H9 (cell line): ENCODE measurements around the gene SMARCD3. TPM values are rescaled to one million over a fixed set of nuclear protein-coding genes. Genes with fewer than 3 reads are reported as not detected.

Experiments used
- DNase-seq: peaks from one replicate; pipeline ENCODE4 v3.0.0-alpha.2; 2017
- H2AFZ ChIP-seq: one replicate; pipeline ENCODE4 v1.6.1; 2013; ENCODE audit warnings: mild to moderate bottlenecking, low read length, control low read depth, moderate library complexity
- H2AK5ac ChIP-seq: 2 replicates; pipeline ENCODE4 v1.6.1; 2013; ENCODE audit warnings: low read length, control low read depth, mixed read lengths; ENCODE audit not compliant: insufficient read length
- H2BK120ac ChIP-seq: one replicate; pipeline ENCODE4 v1.6.1; 2013; ENCODE audit warnings: low read depth, mild to moderate bottlenecking, low read length, control low read depth, inconsistent platforms; ENCODE audit not compliant: poor library complexity, severe bottlenecking
- H2BK12ac ChIP-seq: 2 replicates; pipeline ENCODE4 v1.6.1; 2013; ENCODE audit warnings: low read length, control low read depth, mixed read lengths, low read depth; ENCODE audit not compliant: insufficient read length
- H2BK15ac ChIP-seq: 2 replicates; pipeline ENCODE4 v1.6.1; 2013; ENCODE audit warnings: low read depth, low read length, control low read depth
- H2BK20ac ChIP-seq: one replicate; pipeline ENCODE4 v1.6.1; 2013; ENCODE audit warnings: low read depth, mild to moderate bottlenecking, low read length, control low read depth, inconsistent platforms; ENCODE audit not compliant: poor library complexity, severe bottlenecking
- H2BK5ac ChIP-seq: 2 replicates; pipeline ENCODE4 v1.6.1; 2013; ENCODE audit warnings: low read length, control low read depth, mixed read lengths; ENCODE audit not compliant: insufficient read length
- H3K14ac ChIP-seq: 2 replicates; pipeline ENCODE4 v1.6.1; 2013; ENCODE audit warnings: low read length, control low read depth; ENCODE audit not compliant: insufficient read depth
- H3K18ac ChIP-seq: 2 replicates; pipeline ENCODE4 v1.6.1; 2013; ENCODE audit warnings: low read depth, mild to moderate bottlenecking, mixed read lengths, low read length, control low read depth; ENCODE audit not compliant: insufficient read length
- H3K23ac ChIP-seq: 2 replicates; pipeline ENCODE4 v1.6.1; 2013; ENCODE audit warnings: low read length, control low read depth, mixed read lengths, low read depth; ENCODE audit not compliant: insufficient read length
- H3K23me2 ChIP-seq: 2 replicates; pipeline ENCODE4 v1.6.1; 2013; ENCODE audit warnings: low read depth, mild to moderate bottlenecking, mixed read lengths, low read length, control low read depth; ENCODE audit not compliant: insufficient read length, poor library complexity, severe bottlenecking
- H3K27ac ChIP-seq: 2 replicates; pipeline ENCODE4 v1.5.1; 2013; ENCODE audit warnings: low read length, control low read depth, mixed read lengths, low read depth; ENCODE audit not compliant: insufficient read length
- H3K27me3 ChIP-seq: 2 replicates; pipeline ENCODE4 v1.6.1; 2013; ENCODE audit warnings: low read length, control low read depth, inconsistent platforms; ENCODE audit not compliant: insufficient read depth
- H3K4ac ChIP-seq: 2 replicates; pipeline ENCODE4 v1.6.1; 2013; ENCODE audit warnings: low read depth, mild to moderate bottlenecking, control low read depth, inconsistent platforms, low read length, moderate library complexity
- H3K4me1 ChIP-seq: 2 replicates; pipeline ENCODE4 v1.6.1; 2013; ENCODE audit warnings: low read length, control low read depth, inconsistent platforms; ENCODE audit not compliant: insufficient read depth
- H3K4me2 ChIP-seq: 2 replicates; pipeline ENCODE4 v1.6.1; 2013; ENCODE audit warnings: low read length, control low read depth, mixed read lengths; ENCODE audit not compliant: insufficient read length, insufficient read depth
- H3K56ac ChIP-seq: 2 replicates; pipeline ENCODE4 v1.6.1; 2013; ENCODE audit warnings: low read depth, mild to moderate bottlenecking, mixed read lengths, low read length, control low read depth; ENCODE audit not compliant: insufficient read length
- H3K79me1 ChIP-seq: 2 replicates; pipeline ENCODE4 v1.6.1; 2013; ENCODE audit warnings: low read depth, mild to moderate bottlenecking, moderate library complexity, low read length, control low read depth, inconsistent platforms; ENCODE audit not compliant: insufficient read depth, poor library complexity, severe bottlenecking
- H3K79me2 ChIP-seq: 2 replicates; pipeline ENCODE4 v1.6.1; 2013; ENCODE audit warnings: low read length, control low read depth, inconsistent platforms; ENCODE audit not compliant: insufficient read depth
- H3K9ac ChIP-seq: 2 replicates; pipeline ENCODE4 v1.6.1; 2013; ENCODE audit warnings: low read length, control low read depth, mixed read lengths; ENCODE audit not compliant: insufficient read length; ENCODE audit errors: extremely low read depth
- H3K9me3 ChIP-seq: one replicate; pipeline ENCODE4 v1.6.1; 2013; ENCODE audit warnings: low read depth, low read length, inconsistent platforms; ENCODE audit not compliant: control insufficient read depth
- H3T11ph ChIP-seq: one replicate; pipeline ENCODE4 v1.6.1; 2013; ENCODE audit warnings: mild to moderate bottlenecking, low read length, control low read depth, inconsistent platforms
- H4K20me1 ChIP-seq: one replicate; pipeline ENCODE4 v1.6.1; 2013; ENCODE audit not compliant: control insufficient read depth, insufficient read length, insufficient read depth
- H4K5ac ChIP-seq: 2 replicates; pipeline ENCODE4 v1.6.1; 2013; ENCODE audit warnings: low read depth, mild to moderate bottlenecking, mixed read lengths, low read length, control low read depth; ENCODE audit not compliant: insufficient read length
- H4K8ac ChIP-seq: replicated peaks from 2 replicates; pipeline ENCODE4 v1.6.1; 2013; ENCODE audit warnings: low read length, control low read depth, mixed read lengths, low read depth; ENCODE audit not compliant: insufficient read length
- H4K91ac ChIP-seq: 2 replicates; pipeline ENCODE4 v1.6.1; 2013; ENCODE audit warnings: low read depth, mild to moderate bottlenecking, moderate library complexity, mixed read lengths, low read length, control low read depth; ENCODE audit not compliant: insufficient read length
- H3K27ac Mint-ChIP-seq, 3 experiments: 2 replicates in 2 of 3; 3 replicates in 1 of 3; pipeline ENCODE4 v1.8.0; 2020 to 2021; ENCODE audit warnings: mixed read lengths in 3 of 3, mild to moderate bottlenecking in 1 of 3, moderate library complexity in 1 of 3
- H3K27me3 Mint-ChIP-seq: 2 replicates; pipeline ENCODE4 v1.8.0; 2021; ENCODE audit warnings: low read depth, mild to moderate bottlenecking, moderate library complexity, mixed read lengths
- H3K36me3 Mint-ChIP-seq, 3 experiments: 2 replicates in 2 of 3; 3 replicates in 1 of 3; pipeline ENCODE4 v1.8.0; 2020 to 2021; ENCODE audit warnings: low read depth in 3 of 3, mixed read lengths in 3 of 3; ENCODE audit not compliant: insufficient read depth in 1 of 3
- H3K4me1 Mint-ChIP-seq, 2 experiments: 2 replicates each; pipeline ENCODE4 v1.8.0; 2020; ENCODE audit warnings: mixed read lengths in 2 of 2
- H3K4me3 Mint-ChIP-seq, 2 experiments: 2 replicates in 1 of 2; 3 replicates in 1 of 2; pipeline ENCODE4 v1.8.0; 2020 to 2021; ENCODE audit warnings: mild to moderate bottlenecking in 2 of 2, mixed read lengths in 2 of 2, moderate library complexity in 1 of 2
- H3K9me3 Mint-ChIP-seq, 2 experiments: 2 replicates in 1 of 2; 3 replicates in 1 of 2; pipeline ENCODE4 v1.8.0; 2020; ENCODE audit warnings: mild to moderate bottlenecking in 2 of 2, mixed read lengths in 2 of 2, moderate library complexity in 1 of 2
- WGBS: extraction: QIAGEN DNeasy Blood & Tissue Kit; methylation state at CpG from one replicate; pipeline ENCODE4 v1.1.7; 2013; ENCODE audit warnings: missing lambda C conversion rate, low lambda C conversion rate, mixed read lengths; ENCODE audit not compliant: insufficient read length; ENCODE audit errors: extremely low coverage; 5-methylcytosine and 5-hydroxymethylcytosine counted together
- total RNA-seq: library from RNA; stranded (reverse); gene quantifications from 2 replicates; pipeline ENCODE4 v1.2.1, GENCODE V29; 2021
- TF ChIP-seq, protein P1 (sequence below): fragments of 200-600 bp; sonication (generic); conservative IDR thresholded peaks from 3 replicates; pipeline ENCODE4 v1.8.0; 2021; ENCODE audit warnings: antibody characterized with exemption, mild to moderate bottlenecking

The SMARCD3 gene
- total RNA-seq, 1 experiment from 2014 or later: 5.0 TPM

DNA sequence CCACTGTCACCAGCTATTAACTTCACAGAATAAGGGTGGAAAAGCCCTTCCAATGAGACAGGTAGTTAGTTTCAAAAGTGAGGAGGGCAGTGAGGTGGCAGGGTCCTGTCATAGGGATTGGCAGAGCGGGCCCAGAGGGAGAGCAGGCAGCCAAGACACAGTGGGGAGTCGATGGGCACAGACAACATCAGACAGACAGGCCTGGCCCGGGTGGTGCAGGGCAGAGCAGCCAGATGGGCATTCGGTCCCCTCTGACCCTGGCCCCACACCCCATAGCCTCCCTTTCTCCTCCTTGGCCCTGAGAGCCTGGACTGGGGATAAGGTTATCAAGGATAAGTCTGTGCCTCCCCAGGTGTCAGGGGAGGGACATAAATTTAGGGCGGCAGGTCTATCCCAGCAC, 31.4 kb upstream of the SMARCD3 start:
- no peak for DNase-seq
- Histone ChIP-seq H3K56ac (no peak overlapping the region), H3K4me1 (no peaks in the 10 kb centered on the region), H4K20me1 (no peaks in the 10 kb centered on the region), H3K79me2 (no peaks in the 10 kb centered on the region), H2BK120ac (no peak overlapping the region), H2BK15ac (no peak overlapping the region), H4K91ac (no peak overlapping the region), H2BK5ac (no peak overlapping the region), H3K23ac (no peak overlapping the region), H3K79me1 (no peaks in the 10 kb centered on the region), H3K9me3 (no peaks in the 10 kb centered on the region), H3K18ac (no peak overlapping the region), H4K8ac (no peak overlapping the region), H3K27ac (no peak overlapping the region), H2AFZ (no peak overlapping the region), H3K4ac (no peak overlapping the region), H3K23me2 (no peaks in the 10 kb centered on the region), H3K14ac (no peak overlapping the region), H4K5ac (no peak overlapping the region), H2AK5ac (no peak overlapping the region), H3K27me3 (no peaks in the 10 kb centered on the region; the same call in 1 of the 2 replicates), H2BK12ac (no peak overlapping the region), H2BK20ac (no peak overlapping the region), H3T11ph (no peak overlapping the region), H3K4me2 (no peak overlapping the region), H3K9ac (no peak overlapping the region)
- no peak overlapping the region for H3K27ac Mint-ChIP-seq
- no peak overlapping the region for H3K4me3 Mint-ChIP-seq
- no peaks in the 10 kb centered on the region; a peak in 1 of 5 replicates for H3K9me3 Mint-ChIP-seq
- peaks cover 14 to 29% of the 10 kb centered on the region in 2 experiments for H3K4me1 Mint-ChIP-seq
- H3K36me3 Mint-ChIP-seq: no peaks in the 10 kb centered on the region; a peak in 1 of 7 replicates
- H3K27me3 Mint-ChIP-seq: peaks cover 83% of the 10 kb centered on the region
- TF ChIP-seq, protein P1, sequence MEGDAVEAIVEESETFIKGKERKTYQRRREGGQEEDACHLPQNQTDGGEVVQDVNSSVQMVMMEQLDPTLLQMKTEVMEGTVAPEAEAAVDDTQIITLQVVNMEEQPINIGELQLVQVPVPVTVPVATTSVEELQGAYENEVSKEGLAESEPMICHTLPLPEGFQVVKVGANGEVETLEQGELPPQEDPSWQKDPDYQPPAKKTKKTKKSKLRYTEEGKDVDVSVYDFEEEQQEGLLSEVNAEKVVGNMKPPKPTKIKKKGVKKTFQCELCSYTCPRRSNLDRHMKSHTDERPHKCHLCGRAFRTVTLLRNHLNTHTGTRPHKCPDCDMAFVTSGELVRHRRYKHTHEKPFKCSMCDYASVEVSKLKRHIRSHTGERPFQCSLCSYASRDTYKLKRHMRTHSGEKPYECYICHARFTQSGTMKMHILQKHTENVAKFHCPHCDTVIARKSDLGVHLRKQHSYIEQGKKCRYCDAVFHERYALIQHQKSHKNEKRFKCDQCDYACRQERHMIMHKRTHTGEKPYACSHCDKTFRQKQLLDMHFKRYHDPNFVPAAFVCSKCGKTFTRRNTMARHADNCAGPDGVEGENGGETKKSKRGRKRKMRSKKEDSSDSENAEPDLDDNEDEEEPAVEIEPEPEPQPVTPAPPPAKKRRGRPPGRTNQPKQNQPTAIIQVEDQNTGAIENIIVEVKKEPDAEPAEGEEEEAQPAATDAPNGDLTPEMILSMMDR: no peak
- no CpG with 5 or more reads among the region's 5 CpGs for WGBS
